Stimulated activated naive CD8-positive, alpha-beta T cell treated with anti-CD3 and anti-CD28 coated beads, Interleukin-15, Interleukin-2, amounts not matched to agents 100 U/mL and 50 U/mL, for 24 hours (primary cell): ENCODE measurements around the gene TJP1.
"Not testable (repeated sequence)": the region's sequence is repeated elsewhere in the genome, so short reads cannot be mapped to it uniquely, and the experiment has no call there.

Experiments
- ATAC-seq: fragments of 150-1000 bp; cut with Tn5 transposase; one replicate; pipeline ENCODE4 v1.10.0; 2021
- DNase-seq: peaks from one replicate; pipeline ENCODE4 v3.0.0; 2021

TJP1 gene

DNA sequence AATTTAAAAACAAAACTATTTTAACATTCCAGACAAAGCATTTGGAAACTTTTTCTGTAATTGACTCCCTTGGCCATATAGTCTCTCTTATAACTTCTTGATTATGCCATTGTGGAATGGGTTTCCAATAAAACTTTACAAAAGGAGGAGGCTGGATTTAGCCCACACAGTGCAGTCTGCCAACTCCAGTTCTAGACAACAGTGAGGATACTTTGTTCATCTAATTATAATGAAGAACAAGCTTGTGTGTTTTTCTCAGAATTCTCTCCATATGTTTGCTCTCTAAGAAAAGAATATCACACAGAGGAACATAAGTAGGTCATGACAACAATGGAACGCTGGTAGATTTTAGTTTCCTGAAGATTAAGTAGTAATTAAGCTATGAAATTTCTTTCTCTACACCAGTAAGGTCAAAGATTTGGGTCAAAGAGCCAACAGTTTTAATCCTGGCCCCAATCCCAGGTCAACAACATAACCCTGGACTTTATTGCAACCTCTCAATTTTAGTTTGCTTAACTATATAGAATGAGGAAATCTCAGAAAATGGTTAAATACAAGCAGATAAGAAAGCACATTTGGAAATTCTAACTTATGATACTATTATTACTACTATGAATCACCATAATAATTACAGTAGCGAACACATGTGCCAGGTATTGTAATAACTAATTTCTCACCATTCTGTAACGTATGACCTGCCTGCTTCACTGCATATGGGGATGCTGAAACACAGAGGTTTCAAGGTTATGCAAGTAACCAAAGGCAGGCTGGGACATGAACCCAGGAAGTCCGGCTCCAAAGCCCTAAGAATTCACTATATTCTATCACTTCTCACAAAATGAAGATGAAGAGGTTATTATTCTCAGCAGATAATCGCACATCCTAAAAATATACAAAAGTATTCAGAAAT lies 65.7 kb downstream of the TJP1 start:
- DNase-seq (no peak), ATAC-seq (no peak)

DNA sequence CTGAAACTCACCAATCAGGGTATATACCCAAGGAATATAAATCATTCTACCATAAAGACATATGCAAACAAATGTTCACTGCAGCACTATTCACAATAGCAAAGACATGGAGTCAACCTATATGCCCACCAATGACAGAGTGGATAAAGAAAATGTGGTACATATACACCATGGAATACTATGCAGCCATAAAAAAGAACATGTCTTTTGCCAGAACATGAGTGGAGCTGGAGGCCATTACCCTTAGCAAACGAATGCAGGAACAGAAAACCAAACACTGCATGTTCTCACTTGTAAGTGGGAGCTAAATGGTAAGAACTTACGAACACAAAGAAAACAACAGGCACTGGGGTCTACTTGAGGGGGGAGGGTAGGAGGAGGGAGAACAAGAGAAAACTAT lies 68.3 kb downstream of the TJP1 start:
- ATAC-seq, DNase-seq: not testable (repeated sequence)

DNA sequence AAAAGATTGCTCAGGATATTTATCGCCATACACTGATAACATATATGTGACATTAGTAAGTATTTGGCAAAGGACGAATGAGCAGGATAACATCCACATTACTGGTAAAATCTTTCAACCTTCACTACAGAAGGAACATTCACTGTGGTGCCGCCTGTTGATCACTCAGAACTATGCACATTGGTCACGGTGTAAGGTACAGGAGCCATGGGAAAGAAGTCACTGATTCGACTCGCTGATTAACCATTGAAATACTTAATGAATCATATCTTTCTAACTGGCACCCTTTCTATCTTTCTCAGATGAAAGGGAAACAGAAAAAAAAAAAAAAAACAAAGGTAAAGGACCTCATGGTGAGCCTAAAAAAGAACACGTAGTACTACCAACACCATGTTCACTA lies 68.8 kb downstream of the TJP1 start:
- no peak for ATAC-seq
- no peak for DNase-seq

DNA sequence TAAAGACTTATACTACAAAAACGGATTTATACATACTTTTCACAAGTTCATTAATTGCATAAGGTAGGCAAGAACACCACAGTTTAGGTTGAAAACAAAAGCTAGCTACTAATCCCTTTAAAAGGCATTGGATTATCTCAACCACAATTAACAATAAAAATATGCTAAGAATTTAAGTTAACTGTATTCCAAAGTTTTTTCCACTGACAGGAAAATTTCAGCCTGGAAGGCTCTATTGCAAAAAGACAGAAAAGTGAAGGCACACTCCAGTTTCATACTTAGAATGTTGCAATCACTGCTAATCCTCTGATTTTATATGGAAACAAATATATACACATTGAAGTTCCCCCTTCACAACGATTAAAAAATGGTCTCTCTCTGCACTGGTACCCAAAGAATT lies 71.5 kb downstream of the TJP1 start:
- DNase-seq, result no peak
- ATAC-seq, result no peak

DNA sequence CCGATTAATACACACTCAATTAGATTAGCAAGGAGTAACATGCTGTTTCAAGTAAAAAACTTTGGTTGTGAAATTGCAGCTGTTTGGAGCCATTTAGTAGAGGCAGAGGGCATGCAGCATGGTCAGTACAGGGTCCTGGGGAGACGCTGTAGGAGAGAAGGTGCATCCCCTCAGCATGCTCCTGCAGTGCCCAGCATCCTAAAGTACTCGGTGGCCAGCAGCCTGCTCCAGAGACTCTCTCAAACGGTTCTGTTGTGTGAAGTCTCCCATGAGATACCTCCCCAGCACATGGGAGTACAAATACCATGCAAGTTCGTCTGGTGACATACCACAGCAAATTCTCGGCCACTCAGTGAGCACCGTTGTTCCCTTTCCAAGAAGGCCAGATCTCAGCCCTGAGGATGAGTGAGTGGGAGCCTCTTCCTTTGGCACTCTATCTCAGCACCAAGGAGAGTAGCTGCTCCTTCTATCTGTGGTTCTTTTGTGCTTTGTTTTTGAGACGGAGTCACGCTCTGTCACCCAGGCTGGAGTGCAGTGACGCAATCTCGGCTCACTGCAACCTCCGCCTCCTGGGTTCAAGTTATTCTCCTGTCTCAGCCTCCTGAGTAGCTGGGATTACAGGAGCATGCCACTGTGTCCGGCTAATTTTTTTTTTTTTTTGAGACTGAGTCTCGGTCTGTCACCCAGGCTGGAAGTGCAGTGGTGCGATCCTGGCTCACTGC lies 72.7 kb downstream of the TJP1 start:
- no peak for ATAC-seq
- DNase-seq, result no peak

DNA sequence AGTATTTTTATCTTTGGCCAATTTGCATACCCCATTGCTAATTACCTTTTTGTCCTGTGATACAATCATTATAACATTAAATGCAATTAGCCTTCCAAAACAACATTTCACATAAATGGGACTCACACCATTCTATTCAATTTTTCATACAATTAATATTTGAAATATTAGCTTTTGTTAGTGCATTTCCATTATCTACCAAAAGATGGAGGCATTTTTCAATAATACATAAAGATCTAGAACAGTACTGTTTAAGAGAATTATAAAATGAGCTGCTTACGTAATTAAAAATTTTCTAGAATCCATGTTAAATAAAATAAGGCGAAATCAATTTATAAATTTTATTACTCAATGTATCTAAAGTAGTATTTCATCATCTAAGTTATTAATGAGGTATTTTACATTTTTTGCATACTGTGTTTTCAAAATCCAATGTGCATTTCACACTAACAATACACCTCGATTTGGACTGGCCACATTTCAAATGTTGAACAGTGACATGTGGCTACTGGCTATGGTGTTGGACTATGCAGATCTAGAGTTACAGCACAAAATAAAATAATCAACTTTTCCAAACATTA lies 74.3 kb downstream of the TJP1 start:
- DNase-seq (no peak), ATAC-seq (no peak)

DNA sequence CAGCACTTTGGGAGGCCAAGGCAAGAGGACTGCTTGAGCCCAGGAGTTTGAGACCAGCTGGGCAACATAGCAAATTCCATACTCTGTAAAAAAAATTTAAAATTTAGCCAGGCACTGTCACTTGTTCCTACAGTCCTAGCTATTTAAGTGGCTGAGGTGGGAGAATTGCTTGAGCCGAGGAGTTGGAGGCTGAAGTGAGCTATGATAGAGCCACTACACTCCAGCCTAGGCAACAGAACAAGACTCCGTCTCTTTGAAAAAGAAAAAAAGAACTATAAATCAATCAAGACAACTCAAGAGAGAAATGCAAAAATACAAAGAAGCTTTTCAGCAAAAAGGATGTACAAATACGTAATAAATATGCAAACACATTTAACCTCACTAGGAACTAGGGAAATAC lies 78.8 kb downstream of the TJP1 start:
- ATAC-seq, result no peak
- DNase-seq, result no peak

DNA sequence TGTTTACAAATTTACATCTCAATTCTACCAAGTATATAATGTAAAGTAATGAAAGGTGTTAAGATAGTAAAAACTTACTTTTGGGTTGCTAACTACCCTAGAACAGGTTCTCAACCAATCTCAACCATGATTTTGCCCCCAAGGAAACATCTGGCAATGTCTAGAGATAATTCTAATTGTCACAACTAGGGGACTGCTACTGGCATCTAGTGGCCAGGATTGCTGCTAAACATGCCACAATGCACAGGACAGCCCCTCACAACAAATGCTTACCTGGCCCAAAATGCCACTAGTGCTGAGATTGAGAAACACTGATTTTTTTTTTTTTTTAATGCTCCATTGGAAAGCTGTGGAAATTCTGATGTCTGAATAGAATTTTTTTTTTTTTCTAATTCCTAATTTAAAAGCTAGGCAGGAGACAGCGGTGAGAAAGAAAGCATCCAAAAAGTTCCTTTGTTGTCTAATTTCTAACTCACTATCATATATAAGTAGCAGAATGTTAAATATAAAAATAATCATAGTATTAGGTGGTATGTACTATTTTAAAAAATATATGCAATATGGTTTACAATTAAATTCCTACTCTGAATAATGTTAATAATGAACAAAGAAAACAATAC lies 81.5 kb downstream of the TJP1 start:
- ATAC-seq (no peak), DNase-seq (no peak)

DNA sequence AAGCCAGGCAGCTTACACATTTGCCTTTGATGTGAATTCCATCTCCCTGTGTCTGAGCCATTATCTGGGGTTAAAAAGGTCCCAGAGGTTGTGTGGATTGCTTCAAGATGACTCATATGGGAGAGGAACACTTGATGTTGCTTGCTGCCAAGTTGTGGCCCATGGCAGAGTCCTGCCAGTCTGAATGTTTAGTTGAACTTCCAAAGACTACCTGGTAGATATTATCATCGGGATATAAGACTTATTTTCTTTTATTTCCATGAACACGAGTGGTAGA lies 85.6 kb downstream of the TJP1 start:
- ATAC-seq (no peak), DNase-seq (no peak)

DNA sequence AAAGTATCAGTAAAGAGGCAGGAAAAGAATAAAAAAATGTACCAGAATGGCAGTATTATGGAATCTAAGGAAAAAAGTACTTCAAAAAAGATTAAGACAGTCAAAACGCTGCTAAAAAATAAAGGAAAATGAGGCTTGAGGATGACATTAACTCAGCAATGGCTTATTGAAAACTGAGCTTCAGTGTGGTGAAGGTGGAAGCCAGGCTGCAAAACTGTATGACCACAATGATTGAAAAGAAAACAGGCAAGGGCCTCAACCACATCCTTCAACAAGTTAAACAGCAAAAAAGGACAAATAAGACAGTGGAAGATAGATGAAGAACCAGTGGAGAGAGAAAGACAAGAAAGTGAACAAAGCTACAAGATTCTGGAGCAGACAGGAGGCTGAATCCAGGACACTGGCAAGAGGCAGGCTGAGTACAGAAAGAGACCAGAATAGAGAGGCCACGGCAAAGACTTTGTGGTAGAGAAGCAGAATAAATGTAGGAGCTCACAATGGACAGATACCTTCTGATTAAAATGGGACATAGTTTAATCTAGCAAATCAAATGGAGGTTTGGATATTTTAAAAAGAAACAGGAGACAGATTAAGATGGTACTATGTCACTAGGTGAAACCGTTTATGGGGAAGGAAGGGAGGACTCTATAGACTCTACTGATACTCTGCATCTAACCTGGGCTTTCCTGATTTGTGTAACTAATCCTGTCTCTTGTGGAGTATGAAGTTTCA lies 86.1 kb downstream of the TJP1 start:
- DNase-seq (no peak), ATAC-seq (no peak)

DNA sequence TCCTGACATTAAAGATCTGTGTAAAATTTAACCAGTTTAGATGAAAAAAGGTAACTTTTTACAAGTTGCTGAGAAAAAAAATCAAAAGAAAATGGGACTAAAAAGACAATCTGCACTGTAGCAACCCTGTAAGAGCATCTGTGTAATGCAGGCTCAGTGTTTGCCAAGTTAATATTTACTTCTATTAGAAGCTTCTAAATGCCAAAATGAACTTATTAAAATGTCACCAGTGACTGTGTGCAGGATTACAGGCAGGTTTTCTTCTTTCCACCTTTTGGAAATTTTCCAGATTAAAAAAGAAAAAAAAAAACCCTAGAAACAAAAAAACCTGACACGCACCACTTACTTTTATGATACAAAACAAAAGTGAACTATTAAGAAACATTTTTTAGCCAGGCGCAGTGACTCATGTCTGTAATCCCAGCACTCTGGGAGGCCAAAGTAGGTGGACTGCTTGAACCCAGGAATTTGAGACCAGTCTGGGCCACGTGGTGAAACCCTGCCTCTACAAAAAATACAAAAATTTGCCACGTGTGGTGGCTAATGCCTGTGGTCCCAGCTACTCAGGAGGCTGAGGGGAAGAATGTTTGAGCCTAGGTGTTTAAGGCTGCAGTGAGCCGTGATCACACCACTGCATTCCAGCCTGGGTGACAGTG lies 87.2 kb downstream of the TJP1 start:
- DNase-seq, result no peak
- no peak for ATAC-seq

DNA sequence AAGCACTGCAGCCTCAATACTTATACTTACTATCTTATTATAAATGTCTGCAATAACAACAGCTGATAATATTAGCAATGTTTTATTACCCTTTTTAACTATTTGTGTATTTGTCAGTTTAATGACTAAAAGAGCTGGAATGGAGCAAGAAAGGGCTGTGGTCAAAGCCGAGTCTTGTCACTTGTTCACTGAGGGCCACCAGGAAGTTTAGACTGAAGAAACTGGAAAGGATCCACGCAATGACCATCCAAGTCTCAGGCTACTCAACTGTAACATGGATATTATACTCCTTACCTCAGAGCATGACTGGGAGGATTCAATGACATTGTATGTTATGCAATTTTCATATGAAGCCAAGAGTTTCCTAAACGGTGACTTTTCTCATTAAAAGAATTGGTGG lies 90.4 kb downstream of the TJP1 start:
- no peak for DNase-seq
- ATAC-seq, result no peak

DNA sequence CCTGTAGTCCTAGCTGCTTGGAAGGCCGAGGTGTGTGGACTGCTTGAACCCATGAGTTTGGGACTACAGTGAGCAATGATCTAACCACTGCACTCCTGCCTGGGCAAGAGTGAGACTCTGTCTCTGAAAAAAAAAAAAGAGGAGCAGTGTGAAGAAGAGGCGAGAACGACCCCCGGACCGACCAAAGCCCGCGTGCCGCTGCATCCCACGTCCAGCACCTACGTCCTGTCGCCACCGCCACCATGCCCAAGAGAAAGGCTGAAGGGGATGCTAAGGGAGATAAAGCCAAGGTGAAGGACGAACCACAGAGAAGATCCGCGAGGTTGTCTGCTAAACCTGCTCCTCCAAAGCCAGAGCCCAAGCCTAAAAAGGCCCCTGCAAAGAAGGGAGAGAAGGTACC lies 91.8 kb downstream of the TJP1 start:
- not testable (repeated sequence) for ATAC-seq, DNase-seq

DNA sequence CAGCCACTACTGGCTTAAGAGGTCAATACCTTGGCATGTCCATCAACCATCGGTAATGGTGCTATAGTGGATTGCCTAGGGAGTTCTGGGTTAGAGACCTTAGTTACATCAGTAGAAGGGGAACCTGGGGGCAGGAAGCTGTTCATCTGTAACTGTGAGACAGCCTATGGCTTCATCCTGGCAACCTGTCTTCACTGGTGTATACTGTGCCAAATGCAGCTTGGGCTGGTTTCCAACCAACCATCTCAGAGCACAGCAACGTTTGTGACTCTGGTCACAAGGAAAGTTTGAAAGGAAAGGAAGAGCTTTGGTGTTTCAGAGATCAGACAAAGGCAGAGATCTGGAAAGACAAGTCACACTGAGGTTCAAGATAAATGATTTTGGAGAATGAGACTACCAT lies 93.8 kb downstream of the TJP1 start:
- DNase-seq (no peak), ATAC-seq (no peak)

DNA sequence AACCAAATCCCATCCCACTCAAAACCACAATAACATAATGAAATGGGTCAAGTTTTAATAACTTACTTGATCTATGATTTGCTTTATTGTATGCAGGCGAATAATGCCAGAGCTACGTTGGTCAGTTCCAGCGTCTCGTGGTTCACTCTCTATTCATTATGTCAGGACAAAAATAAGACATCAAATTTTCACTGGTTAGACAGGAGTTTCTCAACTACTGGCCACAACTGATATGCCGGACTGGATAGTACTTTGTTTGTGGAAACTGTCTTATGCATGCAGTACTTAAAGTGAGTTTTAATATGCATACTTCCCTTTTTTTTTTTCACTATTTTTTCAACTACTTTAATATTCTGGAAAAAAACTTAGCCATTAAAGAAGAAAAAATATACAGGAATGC lies 94.4 kb downstream of the TJP1 start:
- no peak for ATAC-seq
- DNase-seq, result no peak

DNA sequence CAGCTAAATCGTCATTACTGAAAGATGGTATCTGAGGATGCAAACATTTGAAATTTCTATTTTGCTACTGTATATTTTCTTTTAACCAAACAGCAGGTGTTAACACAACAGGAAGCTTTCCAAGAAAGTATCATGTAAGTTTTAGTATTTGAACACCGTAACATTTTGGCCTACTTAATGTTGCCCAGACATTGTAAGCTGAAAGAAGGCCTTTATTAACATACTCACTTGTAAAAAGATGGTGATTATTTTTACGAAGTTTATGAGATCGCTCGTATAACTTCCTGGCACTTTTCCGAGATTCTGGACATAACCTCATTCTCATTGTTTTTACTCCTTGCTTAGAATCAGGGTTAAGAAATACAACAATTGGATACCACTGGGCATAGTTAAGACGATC lies 95.7 kb downstream of the TJP1 start:
- no peak for DNase-seq
- ATAC-seq, result no peak

DNA sequence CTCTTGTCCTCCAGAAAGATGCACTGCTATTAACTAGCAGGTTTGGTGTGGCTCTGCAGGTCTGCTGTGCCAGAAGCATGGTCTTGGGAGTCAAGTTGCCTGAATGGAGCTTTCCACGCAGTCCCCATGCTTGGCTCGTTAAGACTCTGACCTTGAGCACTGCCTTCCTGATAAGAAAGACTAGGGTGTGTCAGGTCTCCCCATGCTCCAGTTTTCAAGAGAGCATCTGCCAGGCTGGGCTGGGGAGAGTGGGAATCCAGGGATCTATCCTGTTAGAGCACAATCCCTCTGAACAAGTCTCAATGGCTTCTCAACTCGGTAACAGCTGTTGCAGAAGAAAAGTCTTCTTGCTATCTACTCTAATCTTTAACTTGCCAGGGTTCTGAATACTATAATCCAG lies 98.2 kb downstream of the TJP1 start:
- no peak for ATAC-seq
- no peak for DNase-seq

DNA sequence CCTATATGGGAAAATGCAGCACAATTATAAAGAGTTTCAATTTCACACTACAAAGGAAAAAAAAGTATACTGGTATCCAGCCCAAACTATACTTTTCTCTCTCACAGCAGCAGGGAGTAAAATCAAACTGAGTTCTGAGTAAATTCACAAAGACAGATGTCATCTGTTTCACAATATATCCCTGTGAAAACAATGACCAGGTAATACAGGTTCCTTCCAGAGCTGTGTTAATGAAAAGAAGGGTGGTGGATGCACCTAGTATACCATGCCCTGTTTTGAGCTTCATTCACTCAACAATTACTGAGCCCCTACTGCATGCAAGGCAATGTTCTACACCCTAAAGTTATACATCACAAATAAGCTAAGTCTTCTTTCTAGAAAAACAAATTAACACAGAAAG lies 108.5 kb downstream of the TJP1 start:
- DNase-seq (no peak), ATAC-seq (no peak)

DNA sequence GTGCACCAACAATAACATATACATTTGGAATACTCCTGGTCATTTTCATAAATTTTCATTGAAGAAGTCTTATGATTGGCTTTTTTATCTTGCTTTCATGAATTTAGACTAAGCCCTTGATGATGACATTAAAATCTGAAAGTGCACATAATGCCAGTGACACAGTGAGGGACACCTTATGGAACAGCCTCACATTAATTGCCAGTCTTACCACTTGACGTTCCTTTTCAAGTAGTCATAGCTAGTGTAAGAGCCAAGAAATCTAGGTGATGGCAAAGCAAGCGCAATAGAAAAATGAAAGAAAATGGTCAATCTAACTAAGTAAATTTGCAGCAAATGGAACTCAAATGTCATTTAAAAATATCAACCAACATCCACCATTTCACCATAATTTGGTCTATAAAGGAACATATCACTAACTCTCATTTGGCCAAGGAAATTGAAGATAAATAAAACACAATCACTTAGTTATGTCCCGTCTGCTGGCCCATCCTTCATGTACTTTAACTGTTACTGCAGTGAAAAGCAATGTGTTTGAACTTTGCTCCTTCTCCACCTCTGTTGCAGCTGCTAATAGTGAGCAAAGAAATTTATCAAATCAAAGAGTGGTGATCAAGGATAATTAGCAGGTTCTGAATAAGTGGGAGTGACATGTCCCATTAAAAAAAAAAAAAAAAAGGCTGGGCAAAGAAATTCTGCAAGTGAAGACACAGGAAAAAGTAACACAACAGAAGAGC lies 110.0 kb downstream of the TJP1 start:
- no peak for DNase-seq

DNA sequence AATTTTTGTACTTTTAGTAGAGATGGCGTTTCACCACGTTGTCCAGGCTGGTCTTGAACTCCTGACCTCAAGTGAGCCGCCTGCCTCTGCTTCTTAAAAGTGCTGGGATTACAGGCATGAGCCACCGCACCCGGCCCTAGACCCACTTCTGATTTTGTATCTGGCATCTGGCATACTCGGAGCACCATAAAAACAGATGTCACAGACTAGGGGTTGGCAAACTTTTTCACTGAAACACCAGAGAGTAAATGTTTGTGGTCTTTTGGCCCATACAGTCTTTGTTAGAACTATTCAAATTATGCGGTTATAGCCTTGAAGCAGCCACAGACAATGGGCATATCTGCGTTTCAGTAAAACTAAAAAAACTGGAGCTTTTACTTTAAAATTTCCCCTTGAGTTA lies 110.7 kb downstream of the TJP1 start:
- no peak for DNase-seq
- no peak for ATAC-seq

More for the DNA sequence above, 110.0 kb downstream of the TJP1 start:
- ATAC-seq, result no peak

DNA sequence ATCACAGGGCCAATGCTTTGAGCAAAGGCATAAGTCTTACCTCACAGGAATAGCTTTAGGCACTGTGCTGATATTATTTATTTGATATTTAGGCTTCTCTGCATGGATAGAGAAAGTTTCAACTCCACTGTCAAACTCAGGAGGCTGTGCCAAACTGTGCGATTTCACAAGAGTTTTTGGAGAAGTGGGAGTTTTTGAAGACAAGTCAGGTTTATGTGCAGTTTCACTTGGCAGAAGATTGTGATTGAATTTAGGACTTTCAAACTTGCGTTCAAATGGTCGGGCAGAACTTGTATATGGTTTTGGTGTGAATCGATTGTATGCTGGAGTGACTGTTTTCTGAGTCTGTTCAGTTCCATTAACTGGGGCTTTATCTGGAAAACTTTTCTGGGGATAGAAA lies 113.7 kb downstream of the TJP1 start:
- ATAC-seq, result no peak
- no peak for DNase-seq
